ENCODE data around the gene MCF2L2.

MCF2L2 gene

DNA sequence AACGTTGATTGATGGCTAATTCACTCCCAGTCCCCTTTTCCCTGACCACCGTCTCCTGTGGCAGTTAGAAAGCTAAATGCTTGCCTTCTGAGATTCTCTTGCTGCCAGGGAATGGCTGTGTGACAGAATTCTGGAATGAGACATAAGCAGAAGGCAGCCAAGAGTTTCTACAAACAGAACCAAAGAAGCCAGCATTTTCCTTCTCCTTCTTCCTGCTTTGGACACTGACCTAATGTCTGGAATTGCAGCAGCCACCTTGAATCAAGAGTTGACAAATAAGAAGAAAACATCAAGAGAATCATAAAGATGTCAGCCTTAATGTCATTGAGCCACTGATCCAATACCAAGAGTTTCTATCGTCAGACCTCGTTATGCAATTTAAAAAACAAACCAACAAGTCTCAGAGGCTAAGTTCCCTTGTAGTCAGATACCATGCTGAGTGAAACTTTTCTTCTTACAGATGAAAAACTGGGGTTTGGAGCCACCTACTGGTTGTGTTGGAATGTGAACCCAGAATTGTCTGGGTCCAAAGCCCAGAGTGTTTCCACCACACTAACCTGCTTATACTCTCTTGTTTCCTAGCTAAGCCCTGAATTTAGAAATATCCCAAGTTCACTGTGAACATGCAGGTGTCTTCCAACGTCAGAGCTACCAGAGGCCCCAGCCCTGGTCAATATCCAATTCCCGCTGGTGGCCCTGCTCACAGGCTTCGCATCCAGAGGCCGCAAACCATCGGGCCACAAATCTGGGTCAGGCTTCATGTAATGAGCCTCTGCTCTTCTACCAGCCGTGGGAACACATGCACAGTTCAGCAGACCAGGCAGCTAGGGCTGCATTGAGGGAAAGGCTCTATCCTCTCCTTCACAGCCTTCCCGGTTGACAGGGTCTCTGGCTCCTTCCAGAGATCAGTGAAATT lies 42.5 kb downstream of the MCF2L2 start:
- peak; percentile 56 for DNase-seq (ENCODE audit: low read depth, low spot score)
- TF ChIP-seq YY1 (IDR thresholded peaks at IDR 0.05; ENCODE audit: insufficient read depth, insufficient read length) = no peak
- no peak for TF ChIP-seq SUZ12 (IDR thresholded peaks at IDR 0.05; ENCODE audit: extremely low read depth, insufficient read depth, insufficient read length)
- TF ChIP-seq ZNF274 (IDR thresholded peaks at IDR 0.05; ENCODE audit: low read depth, low read length) = no peak

DNA sequence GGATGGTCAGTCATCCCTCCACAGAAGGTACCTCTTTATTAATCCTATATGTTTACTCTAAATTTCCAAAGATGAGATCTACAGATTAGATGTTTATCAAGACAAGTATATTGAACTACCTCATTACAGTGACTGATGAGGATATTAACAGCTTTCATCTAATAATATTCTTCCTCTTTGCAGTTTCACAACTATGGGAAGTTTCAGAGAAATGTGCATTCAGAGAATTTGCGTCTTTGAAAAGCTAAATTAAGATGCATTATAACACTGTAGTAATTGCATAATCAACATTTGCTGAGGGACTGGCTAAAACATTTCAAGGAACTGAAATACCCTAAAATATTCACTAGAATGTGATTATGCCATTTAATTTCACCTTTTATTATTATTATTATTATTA lies 46.7 kb downstream of the MCF2L2 start:
- H3K4me1 ChIP-seq (ENCODE audit: insufficient read depth, insufficient read length) = no peaks in the 10 kb centered on the region
- H3K36me3 ChIP-seq (ENCODE audit: insufficient read depth, insufficient read length, low read length) = no peaks in the 10 kb centered on the region
- H3K27me3 ChIP-seq (ENCODE audit: insufficient read depth, insufficient read length) = no peaks in the 10 kb centered on the region
- no peaks in the 10 kb centered on the region for H3K9me3 ChIP-seq (ENCODE audit: insufficient read depth, low read length)
- H3K9ac ChIP-seq (ENCODE audit: insufficient read length, low read depth) = no peak overlapping the region
- TF ChIP-seq ZNF274 (IDR thresholded peaks at IDR 0.05; ENCODE audit: low read depth, low read length) (no peak), YY1 (IDR thresholded peaks at IDR 0.05; ENCODE audit: insufficient read depth, insufficient read length) (no peak), SUZ12 (IDR thresholded peaks at IDR 0.05; ENCODE audit: extremely low read depth, insufficient read depth, insufficient read length) (no peak)
- no peak for DNase-seq (ENCODE audit: low read depth, low spot score)
- no peak overlapping the region for H3K4me3 ChIP-seq (ENCODE audit: insufficient read length, low read depth)

More for the DNA sequence above, 42.5 kb downstream of the MCF2L2 start:
- no peak overlapping the region for H3K4me3 ChIP-seq (ENCODE audit: insufficient read length, low read depth)
- peak overlapping the region; percentile 46 for H3K9ac ChIP-seq (ENCODE audit: insufficient read length, low read depth)
- H3K4me1 ChIP-seq (ENCODE audit: insufficient read depth, insufficient read length) = no peaks in the 10 kb centered on the region
- no peaks in the 10 kb centered on the region for H3K27me3 ChIP-seq (ENCODE audit: insufficient read depth, insufficient read length)
- no peaks in the 10 kb centered on the region for H3K9me3 ChIP-seq (ENCODE audit: insufficient read depth, low read length)
- H3K36me3 ChIP-seq (ENCODE audit: insufficient read depth, insufficient read length, low read length) = no peaks in the 10 kb centered on the region

DNA sequence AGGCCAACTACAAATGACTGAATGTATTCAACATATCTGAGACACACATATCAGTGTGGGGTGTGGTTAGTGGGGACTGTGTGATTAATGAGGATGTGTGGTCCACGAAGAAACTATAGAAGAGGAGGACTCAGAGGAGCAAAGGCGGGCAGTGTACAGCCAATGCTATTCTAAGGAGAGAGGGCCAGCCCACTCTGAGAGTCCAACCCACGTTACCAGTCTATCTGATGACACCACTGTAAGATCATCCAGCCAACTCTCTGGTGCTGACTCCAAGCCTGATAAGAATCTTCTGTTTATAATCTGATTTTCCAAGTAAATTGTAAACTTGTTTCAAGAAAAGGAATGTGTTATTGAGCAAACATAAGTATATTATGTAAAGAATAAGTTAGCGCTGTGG lies 47.2 kb downstream of the MCF2L2 start:
- Histone ChIP-seq H3K4me1 (ENCODE audit: insufficient read depth, insufficient read length) (no peaks in the 10 kb centered on the region), H3K4me3 (ENCODE audit: insufficient read length, low read depth) (no peak overlapping the region), H3K27me3 (ENCODE audit: insufficient read depth, insufficient read length) (no peaks in the 10 kb centered on the region), H3K9me3 (ENCODE audit: insufficient read depth, low read length) (no peaks in the 10 kb centered on the region), H3K9ac (ENCODE audit: insufficient read length, low read depth) (no peak overlapping the region), H3K36me3 (ENCODE audit: insufficient read depth, insufficient read length, low read length) (no peaks in the 10 kb centered on the region)
- no peak for DNase-seq (ENCODE audit: low read depth, low spot score)
- TF ChIP-seq SUZ12 (IDR thresholded peaks at IDR 0.05; ENCODE audit: extremely low read depth, insufficient read depth, insufficient read length) (no peak), ZNF274 (IDR thresholded peaks at IDR 0.05; ENCODE audit: low read depth, low read length) (no peak), YY1 (IDR thresholded peaks at IDR 0.05; ENCODE audit: insufficient read depth, insufficient read length) (no peak)

DNA sequence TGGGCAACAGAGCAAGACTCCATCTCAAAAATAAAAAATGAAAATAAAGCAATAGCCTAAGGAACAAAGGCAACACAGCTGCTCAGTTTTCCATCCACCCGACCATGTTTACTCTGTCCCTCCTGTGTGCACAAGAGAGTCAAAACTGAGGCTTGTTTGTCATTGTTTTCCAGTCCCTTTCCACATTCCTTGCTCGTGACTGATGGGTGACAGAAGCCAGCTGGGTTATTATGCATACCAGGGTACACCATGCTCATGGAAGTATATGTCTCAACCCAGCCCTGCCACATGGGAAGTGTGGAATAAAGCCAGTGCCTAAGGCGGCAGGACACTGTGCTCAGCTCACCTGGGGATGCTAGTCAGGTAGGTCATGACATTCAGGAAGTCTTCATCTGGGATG lies 49.5 kb downstream of the MCF2L2 start:
- no peak overlapping the region for H3K9ac ChIP-seq (ENCODE audit: insufficient read length, low read depth)
- no peaks in the 10 kb centered on the region for H3K9me3 ChIP-seq (ENCODE audit: insufficient read depth, low read length)
- no peaks in the 10 kb centered on the region for H3K36me3 ChIP-seq (ENCODE audit: insufficient read depth, insufficient read length, low read length)
- no peak for DNase-seq (ENCODE audit: low read depth, low spot score)
- no peak overlapping the region for H3K4me3 ChIP-seq (ENCODE audit: insufficient read length, low read depth)
- H3K27me3 ChIP-seq (ENCODE audit: insufficient read depth, insufficient read length) = no peaks in the 10 kb centered on the region
- no peak for TF ChIP-seq SUZ12 (IDR thresholded peaks at IDR 0.05; ENCODE audit: extremely low read depth, insufficient read depth, insufficient read length)
- no peak for TF ChIP-seq ZNF274 (IDR thresholded peaks at IDR 0.05; ENCODE audit: low read depth, low read length)
- TF ChIP-seq YY1 (IDR thresholded peaks at IDR 0.05; ENCODE audit: insufficient read depth, insufficient read length) = no peak
- H3K4me1 ChIP-seq (ENCODE audit: insufficient read depth, insufficient read length) = no peaks in the 10 kb centered on the region

DNA sequence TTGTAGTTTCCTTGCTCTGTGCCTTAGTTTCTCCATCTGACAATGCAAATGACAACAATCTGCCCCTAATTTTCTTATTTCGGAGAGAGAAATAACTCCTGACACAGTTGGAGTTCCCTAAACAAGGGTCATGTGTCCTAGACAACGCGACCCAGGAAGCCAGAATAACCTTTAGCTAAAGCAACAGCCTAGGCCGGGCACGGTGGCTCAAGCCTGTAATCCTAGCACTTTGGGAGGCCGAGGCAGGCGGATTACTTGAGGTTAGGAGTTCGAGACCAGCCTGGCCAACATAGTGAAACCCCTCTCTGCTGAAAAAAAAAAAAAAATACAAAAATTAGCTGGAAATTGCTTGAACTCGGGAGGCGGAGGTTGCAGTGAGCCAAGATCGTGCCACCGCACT lies 49.9 kb downstream of the MCF2L2 start:
- Histone ChIP-seq H3K4me3 (ENCODE audit: insufficient read length, low read depth) (no peak overlapping the region), H3K36me3 (ENCODE audit: insufficient read depth, insufficient read length, low read length) (no peaks in the 10 kb centered on the region), H3K27me3 (ENCODE audit: insufficient read depth, insufficient read length) (no peaks in the 10 kb centered on the region), H3K4me1 (ENCODE audit: insufficient read depth, insufficient read length) (no peaks in the 10 kb centered on the region), H3K9ac (ENCODE audit: insufficient read length, low read depth) (no peak overlapping the region), H3K9me3 (ENCODE audit: insufficient read depth, low read length) (no peaks in the 10 kb centered on the region)
- TF ChIP-seq YY1 (IDR thresholded peaks at IDR 0.05; ENCODE audit: insufficient read depth, insufficient read length) (no peak), SUZ12 (IDR thresholded peaks at IDR 0.05; ENCODE audit: extremely low read depth, insufficient read depth, insufficient read length) (no peak), ZNF274 (IDR thresholded peaks at IDR 0.05; ENCODE audit: low read depth, low read length) (no peak)
- no peak for DNase-seq (ENCODE audit: low read depth, low spot score)

DNA sequence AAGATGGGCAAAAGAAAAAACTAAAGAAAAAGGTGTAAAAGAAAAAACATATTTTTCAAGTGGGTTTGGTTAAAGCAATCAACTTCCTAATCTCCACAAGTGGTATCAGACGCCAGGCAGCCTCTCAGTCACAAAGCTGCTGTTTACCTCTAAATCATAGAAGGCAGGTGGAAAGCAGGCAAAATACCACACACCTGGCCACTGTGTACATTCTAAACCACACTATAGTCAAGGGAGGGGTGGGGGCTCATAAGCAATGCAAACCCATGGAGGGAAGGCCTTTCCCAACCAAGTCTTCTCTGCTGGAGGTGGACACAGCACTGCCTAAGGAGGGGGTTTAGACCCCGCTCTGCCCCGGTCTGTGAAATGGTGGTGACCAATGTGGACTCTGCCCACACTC lies 50.4 kb downstream of the MCF2L2 start:
- Histone ChIP-seq H3K36me3 (ENCODE audit: insufficient read depth, insufficient read length, low read length) (no peaks in the 10 kb centered on the region), H3K4me1 (ENCODE audit: insufficient read depth, insufficient read length) (no peaks in the 10 kb centered on the region), H3K4me3 (ENCODE audit: insufficient read length, low read depth) (no peak overlapping the region), H3K9me3 (ENCODE audit: insufficient read depth, low read length) (no peaks in the 10 kb centered on the region), H3K27me3 (ENCODE audit: insufficient read depth, insufficient read length) (no peaks in the 10 kb centered on the region), H3K9ac (ENCODE audit: insufficient read length, low read depth) (no peak overlapping the region)
- TF ChIP-seq SUZ12 (IDR thresholded peaks at IDR 0.05; ENCODE audit: extremely low read depth, insufficient read depth, insufficient read length) (no peak), YY1 (IDR thresholded peaks at IDR 0.05; ENCODE audit: insufficient read depth, insufficient read length) (no peak), ZNF274 (IDR thresholded peaks at IDR 0.05; ENCODE audit: low read depth, low read length) (no peak)
- no peak for DNase-seq (ENCODE audit: low read depth, low spot score)

DNA sequence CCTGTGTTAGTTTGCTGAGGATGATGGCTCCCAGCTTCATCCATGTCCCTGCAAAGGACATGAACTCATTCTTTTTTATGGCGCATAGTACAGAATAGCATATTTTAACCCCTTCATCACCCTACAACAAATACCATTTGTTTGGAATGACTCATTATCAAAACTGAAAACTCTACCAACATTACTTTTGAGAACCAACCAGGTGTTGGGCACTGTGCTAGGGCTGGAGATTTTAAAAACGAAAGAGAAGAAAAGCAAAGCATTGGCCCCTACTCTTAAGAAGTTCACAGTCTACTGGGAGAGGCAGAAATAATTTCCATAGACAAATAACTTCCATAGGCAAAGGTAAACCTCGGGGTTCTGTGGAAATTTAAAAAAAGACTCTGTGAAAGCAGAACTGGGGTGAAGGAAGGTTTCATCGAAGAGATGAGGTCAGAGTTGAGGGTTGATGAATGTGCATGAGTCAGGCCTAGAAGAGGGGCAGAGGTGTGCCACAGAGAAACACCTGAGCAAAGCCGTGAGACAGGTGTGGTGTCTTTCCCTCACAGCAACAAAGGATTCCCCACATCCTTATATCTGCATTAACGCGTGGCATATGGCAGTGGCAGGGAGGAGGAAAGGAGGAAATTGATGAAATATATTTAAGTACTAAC lies 51.0 kb downstream of the MCF2L2 start:
- H3K9me3 ChIP-seq (ENCODE audit: insufficient read depth, low read length) = no peaks in the 10 kb centered on the region
- no peak for TF ChIP-seq YY1 (IDR thresholded peaks at IDR 0.05; ENCODE audit: insufficient read depth, insufficient read length)
- TF ChIP-seq SUZ12 (IDR thresholded peaks at IDR 0.05; ENCODE audit: extremely low read depth, insufficient read depth, insufficient read length) = no peak
- TF ChIP-seq ZNF274 (IDR thresholded peaks at IDR 0.05; ENCODE audit: low read depth, low read length) = no peak
- H3K36me3 ChIP-seq (ENCODE audit: insufficient read depth, insufficient read length, low read length) = no peaks in the 10 kb centered on the region
- DNase-seq (ENCODE audit: low read depth, low spot score) = no peak
- H3K4me1 ChIP-seq (ENCODE audit: insufficient read depth, insufficient read length) = no peaks in the 10 kb centered on the region
- no peak overlapping the region for H3K4me3 ChIP-seq (ENCODE audit: insufficient read length, low read depth)
- no peak overlapping the region for H3K9ac ChIP-seq (ENCODE audit: insufficient read length, low read depth)
- no peaks in the 10 kb centered on the region for H3K27me3 ChIP-seq (ENCODE audit: insufficient read depth, insufficient read length)

Data from NT2/D1 (cell line).